DMS79 (cell line): Measurements from ENCODE around the gene RAB22A.

Experiments
- DNase-seq: peaks from one replicate; lab custom pipeline; 2025; lab: John Stamatoyannopoulos, UW

RAB22A gene

GRCh38 chr20:58309591-58310290, at the start of gene RAB22A:
Gene RAB22A (plus strand): TSS chr20:58309715. CDS start chr20:58309977, 262 bp downstream.
- DNase-seq = peak; percentile 21

DNA sequence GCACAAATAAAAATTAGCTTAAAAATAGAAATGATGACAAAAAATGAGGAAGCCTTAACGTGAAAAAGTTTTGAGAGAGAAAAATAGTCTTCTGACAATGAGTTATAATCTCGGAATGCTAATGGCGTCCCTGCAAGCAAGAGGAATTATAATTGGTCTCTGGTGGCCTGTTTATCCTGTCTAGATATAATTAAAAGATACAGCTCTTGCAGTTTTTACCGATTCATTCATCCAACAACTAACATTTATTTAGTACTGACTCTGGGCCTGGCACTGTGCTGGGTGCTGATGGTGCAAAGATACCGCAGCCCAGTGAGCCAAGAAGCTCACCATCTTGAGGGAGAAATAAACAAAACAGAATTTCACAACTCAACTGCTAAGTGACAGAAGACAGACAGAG, 49.5 kb upstream of the RAB22A start:
- DNase-seq = no peak

DNA sequence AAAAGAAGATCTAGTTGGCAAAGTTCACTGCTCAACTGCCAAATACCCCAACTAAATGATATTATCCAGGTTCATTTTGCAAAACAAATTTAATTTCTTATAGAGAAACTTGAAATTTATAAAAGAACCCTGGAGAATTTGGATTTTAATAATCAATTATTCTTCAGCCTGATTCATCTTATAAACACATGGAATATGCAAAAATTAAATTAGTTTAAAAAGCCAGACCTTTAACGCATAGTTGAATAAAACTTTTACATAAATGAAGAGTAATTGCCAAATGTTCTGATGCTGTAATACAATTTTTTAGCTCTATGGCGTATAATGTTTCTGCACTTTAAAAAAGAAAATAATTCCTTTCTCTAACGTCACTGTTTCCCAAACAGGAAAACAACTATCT, 47.9 kb upstream of the RAB22A start:
- no peak for DNase-seq

- DNase-seq = no peak
These were observed 45.2 kb upstream of the RAB22A start for GRCh38 chr20:58264271-58264670.

DNA sequence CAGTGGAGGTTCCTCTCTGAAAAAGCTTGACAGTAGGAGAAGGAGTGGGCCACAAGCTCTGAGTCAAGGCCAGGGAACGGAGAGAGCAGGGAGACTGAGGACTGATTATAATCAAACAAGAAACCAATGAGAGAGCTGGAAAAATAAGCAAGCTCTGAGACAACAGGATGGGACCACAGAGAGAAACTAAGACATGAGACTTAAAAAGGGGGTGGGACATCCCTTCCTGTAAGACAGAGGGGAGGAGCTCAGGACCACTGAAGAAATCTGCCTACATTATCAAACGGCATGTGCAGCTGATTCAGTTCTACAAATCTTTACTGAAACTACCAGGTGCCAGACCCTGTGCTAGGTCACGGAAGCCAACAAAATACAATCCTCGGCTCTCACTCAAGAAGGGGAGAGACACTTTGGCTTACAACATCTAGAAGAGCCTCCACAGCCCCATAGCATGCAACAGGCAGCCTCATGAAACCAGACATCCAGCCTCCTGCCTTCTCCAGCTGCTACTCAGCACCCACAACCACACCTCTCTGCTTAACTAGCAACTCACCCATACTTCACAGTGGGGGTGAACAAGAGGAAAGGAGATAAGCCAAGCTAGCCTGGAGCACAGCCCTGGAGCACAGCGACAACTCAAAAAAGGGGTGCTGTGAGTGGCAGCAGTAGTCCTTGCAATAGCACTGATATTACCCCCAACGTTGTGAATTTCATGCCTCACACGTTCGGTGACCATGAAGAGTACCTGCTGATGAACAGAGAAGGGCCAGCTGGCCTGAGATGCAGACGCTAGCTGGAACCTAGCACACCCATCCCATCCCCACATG, 41.9 kb upstream of the RAB22A start:
- no peak for DNase-seq

DNA sequence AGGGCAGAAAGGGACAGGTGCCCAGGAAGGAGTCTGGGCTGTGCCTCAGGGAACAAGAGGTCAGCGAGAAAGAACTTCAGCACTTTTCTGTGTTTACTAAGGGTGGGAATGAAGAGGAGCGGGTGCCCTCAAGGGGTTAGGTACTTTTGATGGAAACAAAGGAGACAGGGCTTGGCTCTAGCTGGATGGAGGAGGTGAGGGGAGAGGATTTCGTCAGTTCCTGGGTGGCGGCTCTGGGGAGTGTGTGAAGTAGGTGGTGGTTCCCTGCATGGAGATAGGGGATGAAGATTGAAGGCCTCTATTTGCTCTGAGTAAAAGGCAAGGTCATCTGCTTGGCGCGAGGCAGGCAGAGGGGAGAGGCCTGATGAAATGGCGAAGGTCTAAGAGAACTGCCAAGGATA, 41.1 kb upstream of the RAB22A start:
- DNase-seq = no peak

DNA sequence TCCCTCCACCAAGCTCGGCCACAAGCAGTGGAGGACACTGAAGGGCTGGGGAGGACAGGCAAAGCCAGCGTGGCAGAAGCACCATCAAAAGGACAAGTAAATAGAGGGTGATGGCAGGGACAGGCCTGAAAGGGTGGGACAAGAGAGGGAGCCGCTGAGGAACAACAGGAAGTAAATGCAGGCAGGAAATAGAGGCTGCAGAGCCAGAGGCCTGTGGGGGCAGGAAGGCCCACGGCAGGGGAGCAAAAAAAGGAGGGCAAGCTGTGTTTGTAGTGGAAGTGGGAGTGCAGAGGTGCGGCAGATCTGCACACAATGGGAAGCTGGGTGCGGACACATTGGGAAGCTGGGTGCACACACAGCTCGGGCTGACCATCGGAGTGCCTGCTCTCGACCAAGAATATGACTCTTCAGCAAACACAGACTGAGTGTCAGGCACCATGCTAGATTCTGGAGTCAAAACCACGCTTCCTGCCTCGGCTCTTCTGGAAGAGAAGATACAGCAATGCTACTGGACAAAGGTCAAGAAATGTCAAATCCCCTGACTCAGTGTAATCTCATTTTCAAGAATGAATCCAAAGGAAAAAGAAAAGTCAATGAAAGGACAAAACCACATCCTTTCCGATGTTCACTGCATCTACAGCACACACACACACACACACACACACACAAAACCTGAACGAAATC, 40.4 kb upstream of the RAB22A start:
- DNase-seq = no peak

GRCh38 chr20:58271606-58272351, 37.7 kb upstream of the RAB22A start:
- DNase-seq = no peak

- no peak for DNase-seq
These were observed 35.1 kb upstream of the RAB22A start for GRCh38 chr20:58274384-58274783.

- DNase-seq = no peak
These were observed 32.4 kb upstream of the RAB22A start for GRCh38 chr20:58277107-58277506.

- DNase-seq = peak; percentile 31
These were observed 31.7 kb upstream of the RAB22A start for GRCh38 chr20:58277578-58278472.

GRCh38 chr20:58286729-58287128, 22.8 kb upstream of the RAB22A start:
- DNase-seq = no peak

DNA sequence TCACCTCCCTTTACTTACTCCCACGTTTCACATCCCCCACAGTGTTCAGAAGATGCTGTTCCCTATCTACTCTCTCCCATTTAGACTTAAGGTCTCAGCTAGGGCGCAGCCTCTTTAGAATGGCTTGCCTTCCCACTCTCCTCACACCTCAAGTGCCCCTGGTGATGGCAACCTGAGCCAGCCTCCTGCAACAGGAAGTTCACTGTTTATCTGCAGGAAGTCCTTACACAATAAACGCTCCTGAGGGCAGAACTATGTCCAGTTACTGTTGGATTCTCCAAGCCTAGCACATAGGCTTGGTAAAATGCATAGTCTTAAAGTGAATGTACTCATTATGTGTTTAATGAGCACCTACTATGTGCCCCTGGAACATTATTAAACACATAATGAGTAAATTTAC, 21.9 kb upstream of the RAB22A start:
- DNase-seq = no peak

GRCh38 chr20:58289143-58289542, 20.4 kb upstream of the RAB22A start:
- DNase-seq = no peak

DNA sequence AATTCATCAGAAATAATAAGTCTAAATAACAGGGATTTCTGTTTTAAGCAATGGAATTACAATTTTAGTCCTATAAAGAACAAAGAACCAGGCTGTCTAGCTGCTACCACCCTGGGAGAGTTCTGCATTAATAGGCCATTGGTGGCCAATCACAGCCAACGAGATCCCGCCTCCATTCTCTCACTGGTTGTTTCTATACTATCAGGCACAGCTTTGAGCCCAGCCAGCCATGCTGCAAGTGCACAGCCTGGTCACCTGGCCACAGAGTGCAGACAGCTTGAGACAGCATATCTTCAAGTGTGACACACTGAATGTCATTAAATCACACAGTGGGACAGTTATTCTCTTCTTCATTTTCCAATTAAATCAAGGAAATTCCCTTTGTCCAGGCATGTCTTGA, 16.1 kb upstream of the RAB22A start:
- no peak for DNase-seq

DNA sequence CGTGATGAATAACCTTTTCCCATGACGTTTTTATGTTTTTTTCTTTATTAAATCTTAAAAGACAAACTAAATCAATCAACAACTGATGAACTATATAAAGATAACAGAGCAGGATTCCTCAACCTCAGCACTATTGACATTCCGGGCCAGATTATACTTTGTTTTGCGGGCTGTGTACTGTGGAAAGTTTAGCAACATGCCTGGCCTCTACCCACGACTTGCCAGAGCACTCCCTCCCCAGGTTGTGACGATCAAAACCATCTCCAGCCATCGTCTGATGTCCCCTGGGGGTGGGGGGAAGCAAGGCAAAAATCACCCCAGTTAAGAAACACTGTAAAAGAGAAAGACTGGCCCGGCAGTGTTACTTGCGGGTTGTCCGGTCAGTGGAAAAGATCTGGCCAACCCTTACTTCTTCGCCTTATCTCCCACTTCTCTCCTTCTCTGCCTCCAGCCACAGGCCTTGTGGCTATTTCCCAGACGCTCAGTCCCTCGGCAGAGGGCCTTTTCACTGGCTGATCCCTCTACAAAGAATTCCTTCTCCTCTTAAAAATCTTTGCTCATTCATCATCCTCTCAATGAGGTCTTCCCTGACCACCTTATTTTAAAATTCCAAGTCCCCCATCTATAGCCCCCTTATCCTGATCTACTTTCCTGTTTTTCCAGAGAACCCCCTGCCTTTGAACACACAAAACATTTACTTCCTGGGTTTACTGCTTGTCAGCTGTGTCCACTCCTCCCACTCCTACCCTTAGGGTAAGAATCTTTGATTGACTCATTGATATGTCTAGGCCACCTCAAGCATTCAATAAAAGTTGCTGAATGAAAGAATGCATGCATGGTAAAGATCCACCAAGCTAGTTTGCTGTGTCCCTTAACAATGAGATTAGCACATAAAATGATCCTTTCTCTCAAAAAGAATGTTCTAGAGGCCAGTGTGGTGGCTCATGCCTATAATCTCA, 14.7 kb upstream of the RAB22A start:
- DNase-seq = no peak

DNA sequence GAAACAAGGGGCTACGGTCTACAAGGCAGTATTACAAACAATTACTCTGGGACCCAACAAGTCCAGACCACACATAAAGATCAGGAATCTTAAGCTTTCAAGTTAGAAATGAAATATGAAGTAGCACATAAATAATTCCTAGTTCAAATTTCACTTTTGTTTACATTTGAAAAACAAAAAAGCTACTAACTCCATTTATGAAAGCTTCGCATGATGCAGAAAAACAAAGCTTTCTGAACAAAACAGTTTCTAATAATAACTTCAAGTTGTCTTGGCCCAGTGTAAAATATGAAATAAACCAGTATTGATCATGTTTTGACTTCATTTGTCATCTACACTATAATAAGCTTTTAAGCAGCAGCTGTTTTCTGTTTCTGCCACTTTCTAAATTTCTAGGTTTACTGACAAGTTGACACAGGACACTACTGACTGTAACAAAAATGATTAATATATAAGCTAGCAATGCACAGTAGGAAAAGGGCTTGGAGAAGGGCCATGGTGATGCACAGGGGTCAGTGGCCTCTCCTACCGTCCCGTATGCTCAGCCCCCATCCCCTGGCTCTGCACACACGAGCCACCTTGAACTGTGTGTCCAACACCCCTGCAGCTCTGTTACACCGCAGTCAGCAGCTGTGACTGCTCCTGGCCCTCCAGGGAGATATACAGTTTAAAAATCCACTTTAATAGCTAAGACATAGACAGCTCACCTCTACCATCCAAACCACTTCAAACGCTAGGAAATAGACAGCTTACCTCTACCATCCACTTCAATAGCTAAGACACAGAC, 13.3 kb upstream of the RAB22A start:
- no peak for DNase-seq

GRCh38 chr20:58297394-58297793, 12.1 kb upstream of the RAB22A start:
- no peak for DNase-seq

DNA sequence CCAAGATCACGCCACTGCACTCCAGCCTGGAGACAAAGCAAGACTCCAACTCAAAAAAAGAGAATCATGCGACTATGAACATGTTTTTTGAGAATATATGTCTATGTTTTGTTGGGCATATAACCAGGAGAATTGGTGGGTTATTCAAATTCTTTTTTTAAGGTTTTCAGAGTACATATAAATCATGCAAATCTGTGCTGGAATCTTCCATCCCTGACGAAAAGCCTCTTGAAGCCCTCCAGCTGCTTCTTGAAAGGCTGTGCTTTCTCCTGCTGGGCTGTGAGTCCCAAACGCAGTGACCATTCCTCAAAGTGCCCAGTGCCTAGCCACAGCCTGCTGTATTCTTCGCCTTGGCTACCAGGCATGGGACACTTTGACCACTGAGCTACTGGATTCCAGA, 9.2 kb upstream of the RAB22A start:
- no peak for DNase-seq
